ENCODE data around the gene OFD1.

GRCh38 chrX:13805241-13805640 is 70.7 kb downstream of the OFD1 start:
- TF ChIP-seq EZH2phosphoT487 (IDR thresholded peaks at IDR 0.05; ENCODE audit: low read length): no peak
- 0 out of 2 replicates have a peak, but pooled peaks have one; percentile 8 for TF ChIP-seq CTCF (IDR thresholded peaks at IDR 0.05; ENCODE audit: low read length)
